Stimulated activated naive CD8-positive, alpha-beta T cell treated with anti-CD3 and anti-CD28 coated beads, Interleukin-15, Interleukin-2, amounts not matched to agents 100 ng/mL and 50 ng/mL, for 24 hours (primary cell): ENCODE measurements around the gene SPATA32.
"Not testable (repeated sequence)": the region's sequence is repeated elsewhere in the genome, so short reads cannot be mapped to it uniquely, and the experiment has no call there.

Experiments
- H3K27ac Mint-ChIP-seq: one replicate; pipeline ENCODE4 v1.8.0; 2021; ENCODE audit warnings: mild to moderate bottlenecking, mixed read lengths
- H3K27me3 Mint-ChIP-seq: one replicate; pipeline ENCODE4 v1.8.0; 2021; ENCODE audit warnings: mixed read lengths
- H3K36me3 Mint-ChIP-seq: one replicate; pipeline ENCODE4 v1.8.0; 2021; ENCODE audit warnings: low read depth, mixed read lengths
- H3K4me1 Mint-ChIP-seq: one replicate; pipeline ENCODE4 v1.8.0; 2021; ENCODE audit warnings: low read depth, mixed read lengths
- H3K4me3 Mint-ChIP-seq: one replicate; pipeline ENCODE4 v1.8.0; 2021; ENCODE audit warnings: mild to moderate bottlenecking, mixed read lengths
- H3K9me3 Mint-ChIP-seq: one replicate; pipeline ENCODE4 v1.8.0; 2021; ENCODE audit warnings: mixed read lengths

The SPATA32 gene

GRCh38 chr17:45253237-45253636 is 8.7 kb downstream of the SPATA32 start:
- not testable (repeated sequence) for H3K27me3 Mint-ChIP-seq, H3K4me3 Mint-ChIP-seq, H3K9me3 Mint-ChIP-seq
- peaks cover 17% of the 10 kb centered on the region for H3K36me3 Mint-ChIP-seq
- peak overlapping the region; percentile 73 for H3K27ac Mint-ChIP-seq
- peaks cover 77% of the 10 kb centered on the region for H3K4me1 Mint-ChIP-seq

GRCh38 chr17:45251931-45252330 is 10.0 kb downstream of the SPATA32 start:
- no peak overlapping the region for H3K4me3 Mint-ChIP-seq
- peaks cover 18% of the 10 kb centered on the region for H3K36me3 Mint-ChIP-seq
- peaks cover 79% of the 10 kb centered on the region for H3K4me1 Mint-ChIP-seq
- H3K27me3 Mint-ChIP-seq = no peaks in the 10 kb centered on the region
- no peaks in the 10 kb centered on the region for H3K9me3 Mint-ChIP-seq
- peak overlapping the region; percentile 73 for H3K27ac Mint-ChIP-seq

GRCh38 chr17:45248132-45248957 is 13.5 kb downstream of the SPATA32 start:
- H3K27me3 Mint-ChIP-seq = no peaks in the 10 kb centered on the region
- H3K4me3 Mint-ChIP-seq = peak overlapping the region; percentile 85
- H3K4me1 Mint-ChIP-seq = peaks cover 61% of the 10 kb centered on the region
- no peaks in the 10 kb centered on the region for H3K9me3 Mint-ChIP-seq
- peak overlapping the region; percentile 83 for H3K27ac Mint-ChIP-seq
- H3K36me3 Mint-ChIP-seq = peaks cover 47% of the 10 kb centered on the region

GRCh38 chr17:45247429-45248131 is 14.3 kb downstream of the SPATA32 start:
- Mint-ChIP-seq H3K9me3 (no peaks in the 10 kb centered on the region), H3K36me3 (peaks cover 55% of the 10 kb centered on the region), H3K27ac (peak overlapping the region; percentile 85), H3K4me1 (peaks cover 53% of the 10 kb centered on the region), H3K27me3 (no peaks in the 10 kb centered on the region), H3K4me3 (peak overlapping the region; percentile 85)

GRCh38 chr17:45246861-45247428 is 14.9 kb downstream of the SPATA32 start:
- Mint-ChIP-seq H3K9me3 (no peaks in the 10 kb centered on the region), H3K36me3 (peaks cover 61% of the 10 kb centered on the region), H3K27me3 (no peaks in the 10 kb centered on the region), H3K4me1 (peaks cover 47% of the 10 kb centered on the region), H3K4me3 (peak overlapping the region; percentile 85), H3K27ac (peak overlapping the region; percentile 74)

- peaks cover 43% of the 10 kb centered on the region for H3K4me1 Mint-ChIP-seq
- peak overlapping the region; percentile 85 for H3K4me3 Mint-ChIP-seq
- no peaks in the 10 kb centered on the region for H3K27me3 Mint-ChIP-seq
- H3K27ac Mint-ChIP-seq = peak overlapping the region; percentile 74
- no peaks in the 10 kb centered on the region for H3K9me3 Mint-ChIP-seq
- peaks cover 61% of the 10 kb centered on the region for H3K36me3 Mint-ChIP-seq
Observed at GRCh38 chr17:45246338-45246737, 15.6 kb downstream of the SPATA32 start.

GRCh38 chr17:45244725-45245656 is 16.9 kb downstream of the SPATA32 start:
- Mint-ChIP-seq H3K27me3 (no peaks in the 10 kb centered on the region), H3K36me3 (peaks cover 51% of the 10 kb centered on the region), H3K9me3 (no peaks in the 10 kb centered on the region), H3K27ac (no peak overlapping the region), H3K4me3 (no peak overlapping the region), H3K4me1 (peaks cover 36% of the 10 kb centered on the region)

GRCh38 chr17:45243750-45244149 is 18.1 kb downstream of the SPATA32 start:
- H3K4me3 Mint-ChIP-seq = no peak overlapping the region
- H3K9me3 Mint-ChIP-seq = no peaks in the 10 kb centered on the region
- no peaks in the 10 kb centered on the region for H3K27me3 Mint-ChIP-seq
- peaks cover 37% of the 10 kb centered on the region for H3K4me1 Mint-ChIP-seq
- H3K27ac Mint-ChIP-seq = no peak overlapping the region
- H3K36me3 Mint-ChIP-seq = peaks cover 59% of the 10 kb centered on the region

GRCh38 chr17:45242029-45242414 is 19.9 kb downstream of the SPATA32 start:
- peaks cover 36% of the 10 kb centered on the region for H3K4me1 Mint-ChIP-seq
- peak overlapping the region; percentile 57 for H3K27ac Mint-ChIP-seq
- no peaks in the 10 kb centered on the region for H3K9me3 Mint-ChIP-seq
- H3K4me3 Mint-ChIP-seq = no peak overlapping the region
- no peaks in the 10 kb centered on the region for H3K27me3 Mint-ChIP-seq
- H3K36me3 Mint-ChIP-seq = peaks cover 76% of the 10 kb centered on the region

- Mint-ChIP-seq H3K36me3 (peaks cover 74% of the 10 kb centered on the region), H3K4me1 (peaks cover 30% of the 10 kb centered on the region), H3K27ac (no peak overlapping the region), H3K27me3 (no peaks in the 10 kb centered on the region), H3K9me3 (no peaks in the 10 kb centered on the region), H3K4me3 (no peak overlapping the region)
Observed at GRCh38 chr17:45241328-45242028, 20.4 kb downstream of the SPATA32 start.

- H3K36me3 Mint-ChIP-seq = peaks cover 69% of the 10 kb centered on the region
- H3K27ac Mint-ChIP-seq = peak overlapping the region; percentile 49
- no peak overlapping the region for H3K4me3 Mint-ChIP-seq
- peaks cover 27% of the 10 kb centered on the region for H3K4me1 Mint-ChIP-seq
- no peaks in the 10 kb centered on the region for H3K27me3 Mint-ChIP-seq
- H3K9me3 Mint-ChIP-seq = no peaks in the 10 kb centered on the region
Observed at GRCh38 chr17:45240905-45241327, 21.0 kb downstream of the SPATA32 start.

- Mint-ChIP-seq H3K27ac (peak overlapping the region; percentile 66), H3K4me3 (no peak overlapping the region)
Observed at GRCh38 chr17:45238155-45238774, 23.6 kb downstream of the SPATA32 start.

GRCh38 chr17:45237686-45238085 is 24.2 kb downstream of the SPATA32 start:
- peaks cover 63% of the 10 kb centered on the region for H3K36me3 Mint-ChIP-seq
- peaks cover 57% of the 10 kb centered on the region for H3K4me1 Mint-ChIP-seq
- H3K27ac Mint-ChIP-seq = peak overlapping the region; percentile 66
- no peaks in the 10 kb centered on the region for H3K9me3 Mint-ChIP-seq
- H3K4me3 Mint-ChIP-seq = no peak overlapping the region
- no peaks in the 10 kb centered on the region for H3K27me3 Mint-ChIP-seq

More at GRCh38 chr17:45238155-45238774, 23.6 kb downstream of the SPATA32 start:
- no peaks in the 10 kb centered on the region for H3K27me3 Mint-ChIP-seq
- H3K9me3 Mint-ChIP-seq = no peaks in the 10 kb centered on the region
- H3K36me3 Mint-ChIP-seq = peaks cover 64% of the 10 kb centered on the region
- H3K4me1 Mint-ChIP-seq = peaks cover 51% of the 10 kb centered on the region
